Stimulated activated CD4-positive, alpha-beta T cell treated with anti-CD3 and anti-CD28 coated beads, TNF-alpha, amount 100 ng/mL, for 24 hours (primary cell): Measurements from ENCODE around the gene ETS2.
A peak's percentile ranks its signal among the peaks of the same experiment; 100 is the strongest.
"Not testable (repeated sequence)": the region's sequence is repeated elsewhere in the genome, so short reads cannot be mapped to it uniquely, and the experiment has no call there.

Experiments
- DNase-seq, 3 experiments: peaks; one replicate each; pipeline ENCODE4 v3.0.0-alpha.2; 2020; ENCODE audit warnings: low read depth in 3 of 3

The ETS2 gene

GRCh38 chr21:38818325-38818723, 12.6 kb downstream of the ETS2 start:
- no peak for DNase-seq

- DNase-seq, result no peak
Measured at GRCh38 chr21:38819051-38819718, 13.5 kb downstream of the ETS2 start.

GRCh38 chr21:38819719-38820159, 14.0 kb downstream of the ETS2 start:
- no peak for DNase-seq

- DNase-seq, result no peak
Measured at GRCh38 chr21:38820471-38821239, 14.9 kb downstream of the ETS2 start.

- DNase-seq, result no peak
Measured at GRCh38 chr21:38821248-38821647, 15.5 kb downstream of the ETS2 start.

- no peak for DNase-seq
Measured at GRCh38 chr21:38821959-38822682, 16.4 kb downstream of the ETS2 start.

GRCh38 chr21:38822778-38823238, 17.1 kb downstream of the ETS2 start:
- DNase-seq, result no peak

- DNase-seq, result no peak
Measured at GRCh38 chr21:38823737-38824123, 18.0 kb downstream of the ETS2 start.

- no peak for DNase-seq
Measured at GRCh38 chr21:38824124-38824822, 18.5 kb downstream of the ETS2 start.

- DNase-seq, result no peak
Measured at GRCh38 chr21:38825269-38825668, 19.5 kb downstream of the ETS2 start.

GRCh38 chr21:38825921-38826320, 20.2 kb downstream of the ETS2 start:
- no peak for DNase-seq

GRCh38 chr21:38828111-38828510, 22.4 kb downstream of the ETS2 start:
- DNase-seq, result not testable (repeated sequence)

- no peak for DNase-seq
Measured at GRCh38 chr21:38830671-38831525, 25.2 kb downstream of the ETS2 start.

GRCh38 chr21:38831526-38832467, 26.1 kb downstream of the ETS2 start:
- peak in 1 of 3 experiments; percentile 12 for DNase-seq

- DNase-seq, result no peak
Measured at GRCh38 chr21:38832664-38833063, 26.9 kb downstream of the ETS2 start.

GRCh38 chr21:38833117-38833516, 27.4 kb downstream of the ETS2 start:
- DNase-seq, result no peak

- DNase-seq, result no peak
Measured at GRCh38 chr21:38834725-38835124, 29.0 kb downstream of the ETS2 start.

GRCh38 chr21:38837806-38838461, 32.2 kb downstream of the ETS2 start:
- no peak for DNase-seq

GRCh38 chr21:38838598-38839327, 33.0 kb downstream of the ETS2 start:
- no peak for DNase-seq
